HepG2 (cell line): ENCODE data around the gene LRRN4. TPM values are rescaled to one million over a fixed set of nuclear protein-coding genes. Genes with fewer than 3 reads are reported as not detected.

ENCODE experiments used
- ATAC-seq: fragments of 200-7000 bp; cut with Tn5 transposase; 3 replicates; pipeline ENCODE4 v1.9.1; 2020; ENCODE audit warnings: mild to moderate bottlenecking, moderate library complexity
- BruUV-seq: library from RNA; stranded (reverse); fragments of 400-500 nt; replicated peaks from 2 replicates; lab custom pipeline; 2021; lab: Mats Ljungman, UMichigan
- CTCF ChIA-PET: fragments of 300-600 bp; formaldehyde crosslinking; extraction: SDS; loops from one replicate; lab custom pipeline; 2021; ENCODE audit warnings: low total read pairs, inconsistent platforms, low intra/inter-chr PET ratio; lab: Yijun Ruan, JAX
- POLR2A ChIA-PET: fragments of 350-600 bp; sonication (Branson Sonifier 250); formaldehyde crosslinking; loops from one replicate; lab custom pipeline; 2020; ENCODE audit warnings: antibody characterized with exemption, inconsistent platforms; lab: Yijun Ruan, JAX
- DNase-seq: peaks from one replicate; pipeline ENCODE4 v3.0.0-alpha.2; 2015; ENCODE audit warnings: low spot score
- FAIRE-seq: peaks from 3 replicates; lab custom pipeline; 2011; peaks lifted over from hg19 to GRCh38; lab: Jason Lieb, UNC
- H2AFZ ChIP-seq: one replicate; pipeline ENCODE4 v1.6.1; 2011; ENCODE audit warnings: low read length, inconsistent platforms
- H3K27ac ChIP-seq: fragments of 300-600 bp; 3 replicates; pipeline ENCODE4 v1.8.0; 2011; ENCODE audit warnings: mixed run types, mild to moderate bottlenecking, mixed read lengths, low read length, inconsistent platforms; ENCODE audit not compliant: insufficient read depth; ENCODE audit errors: extremely low read length
- H3K27me3 ChIP-seq, 2 experiments: fragments of 200-600 bp in 1 of 2; 2 replicates in 1 of 2; 3 replicates in 1 of 2; pipeline versions ENCODE4 v1.6.0 to v1.8.0; 2011; ENCODE audit warnings: low read length in 2 of 2, mild to moderate bottlenecking in 2 of 2, moderate library complexity in 2 of 2, inconsistent platforms in 1 of 2; ENCODE audit not compliant: insufficient read depth in 2 of 2, control insufficient read depth in 1 of 2
- H3K36me3 ChIP-seq, 2 experiments: fragments of 200-600 bp in 1 of 2; replicated peaks in 1 of 2; 2 replicates in 1 of 2; 3 replicates in 1 of 2; pipeline versions ENCODE4 v1.5.1 to v1.8.0; 2011; ENCODE audit warnings: low read length in 2 of 2, inconsistent platforms in 1 of 2; ENCODE audit not compliant: insufficient read depth in 2 of 2, control insufficient read depth in 1 of 2
- H3K4me1 ChIP-seq: 2 replicates; pipeline ENCODE4 v1.5.1; 2012; ENCODE audit warnings: low read length, inconsistent platforms; ENCODE audit not compliant: insufficient read depth
- H3K4me2 ChIP-seq: 2 replicates; pipeline ENCODE4 v1.6.0; 2011; ENCODE audit warnings: low read depth, low read length, inconsistent platforms
- H3K4me3 ChIP-seq, 3 experiments: fragments of 200-600 bp in 1 of 3; sonication (generic), shearing (Covaris generic) in 1 of 3; replicated peaks in 1 of 3; 2 replicates each; pipeline ENCODE4 v1.5.1; 2011 to 2016; ENCODE audit warnings: low read length in 3 of 3, inconsistent platforms in 2 of 3, low read depth in 2 of 3, mild to moderate bottlenecking in 2 of 3, control low read depth in 1 of 3, mixed read lengths in 1 of 3; ENCODE audit not compliant: insufficient read depth in 1 of 3
- H3K79me2 ChIP-seq: one replicate; pipeline ENCODE4 v1.6.1; 2011; ENCODE audit warnings: low read length, inconsistent platforms; ENCODE audit not compliant: insufficient read depth
- H3K9ac ChIP-seq: 2 replicates; pipeline ENCODE4 v1.6.0; 2011; ENCODE audit warnings: mild to moderate bottlenecking, low read depth, low read length, inconsistent platforms; ENCODE audit not compliant: insufficient read depth
- H3K9me3 ChIP-seq: 2 replicates; pipeline ENCODE4 v1.5.1; 2012; ENCODE audit warnings: mild to moderate bottlenecking, low read length
- H4K20me1 ChIP-seq: 2 replicates; pipeline ENCODE4 v1.6.0; 2011; ENCODE audit warnings: inconsistent platforms, mild to moderate bottlenecking, low read length, moderate library complexity; ENCODE audit not compliant: insufficient read depth
- ARID2 ChIP-seq: sonication (generic); formaldehyde crosslinking; IDR thresholded peaks from 2 replicates; pipeline ENCODE4 v1.8.1; 2022; ENCODE audit warnings: mild to moderate bottlenecking, missing genetic modification reagents, borderline replicate concordance
- PATZ1 ChIP-seq: sonication (generic); formaldehyde crosslinking; IDR thresholded peaks from 2 replicates; pipeline ENCODE4 v1.4.0; 2020; ENCODE audit warnings: missing genetic modification reagents
- ZNF431 ChIP-seq: sonication (generic); formaldehyde crosslinking; IDR thresholded peaks from 2 replicates; pipeline ENCODE4 v1.9.0; 2022; ENCODE audit warnings: missing genetic modification reagents, low read depth, mild to moderate bottlenecking, borderline replicate concordance
- ZNF629 ChIP-seq: sonication (generic); formaldehyde crosslinking; conservative IDR thresholded peaks from 2 replicates; pipeline ENCODE4 v1.5.0; 2020; ENCODE audit warnings: missing genetic modification reagents
- WGBS: methylation state at CpG from one replicate; pipeline ENCODE4 v1.1.6; 2017; ENCODE audit warnings: low lambda C conversion rate; 5-methylcytosine and 5-hydroxymethylcytosine counted together
- in situ Hi-C: cut with HindIII; loops from 2 replicates; pipeline ENCODE4 v1.10.0; 2017; ENCODE audit warnings: low pct_unique_long_range_greater_than_20kb; ENCODE audit not compliant: extremely low pct_ligation_motif_present
- intact Hi-C: fragments of 100-400 bp; cut with micrococcal nuclease; formaldehyde crosslinking; loops from one replicate; pipeline ENCODE4 v1.10.0; 2022; ENCODE audit not compliant: unreplicated experiment
- polyA plus RNA-seq, 8 experiments: library from polyadenylated mRNA; depleted of rRNA in 3 of 8; stranded (reverse) in 7 of 8; unstranded in 1 of 8; fragments of >200 nt; fragmentation: Illumina TruSeq in 4 of 8; extraction: Trizol in 4 of 8; gene quantifications; 2 replicates each; pipeline versions ENCODE4 v1.2.1 to v1.2.3, GENCODE V29; 2011 to 2016; ENCODE audit warnings: low read depth in 4 of 8, missing spikeins in 1 of 8, mixed read lengths in 1 of 8; ENCODE audit not compliant: insufficient read depth in 1 of 8
- total RNA-seq, 5 experiments: library from RNA; depleted of rRNA; stranded (reverse); fragments of >200 nt; fragmentation: Illumina TruSeq; extraction: Trizol; gene quantifications; 2 replicates each; pipeline ENCODE4 v1.2.3, GENCODE V29; 2016; ENCODE audit warnings: low read depth in 1 of 5

The LRRN4 gene
- total and polyA plus RNA-seq, 2 of the 13 experiments (the other 11 are each of a cell fraction or from before 2014, with no cell fraction given) = 0.15 to 0.20 TPM

GRCh38 chr20:6048391-6048790 lies 5.5 kb downstream of the LRRN4 start:
- in situ Hi-C loops = no loop called here
- TF ChIP-seq PATZ1 (no peak), ZNF629 (CRISPR knock-in tag) (peak; percentile 57), ARID2 (no peak)
- TF ChIP-seq, all 625 proteins: peak for 1
- Histone ChIP-seq H3K27me3 (peaks cover 0 to 1% of the 10 kb centered on the region in 2 experiments; a peak in 1 of 5 replicates), H3K4me2 (no peak overlapping the region), H3K36me3 (no peaks in the 10 kb centered on the region), H3K4me1 (peaks cover 17% of the 10 kb centered on the region), H2AFZ (no peak overlapping the region), H3K27ac (no peak overlapping the region), H3K9ac (no peak overlapping the region), H4K20me1 (no peaks in the 10 kb centered on the region), H3K4me3 (no peak overlapping the region), H3K79me2 (no peaks in the 10 kb centered on the region), H3K9me3 (no peaks in the 10 kb centered on the region)
- CTCF ChIA-PET = no interaction called here
- POLR2A ChIA-PET = no interaction called here
- intact Hi-C loops = no loop called here
- FAIRE-seq (no peak), DNase-seq (no peak), ATAC-seq (no peak)
- BruUV-seq = no TSS peak
- 52% methylated on average over 3 of the region's 3 CpGs for WGBS

DNA sequence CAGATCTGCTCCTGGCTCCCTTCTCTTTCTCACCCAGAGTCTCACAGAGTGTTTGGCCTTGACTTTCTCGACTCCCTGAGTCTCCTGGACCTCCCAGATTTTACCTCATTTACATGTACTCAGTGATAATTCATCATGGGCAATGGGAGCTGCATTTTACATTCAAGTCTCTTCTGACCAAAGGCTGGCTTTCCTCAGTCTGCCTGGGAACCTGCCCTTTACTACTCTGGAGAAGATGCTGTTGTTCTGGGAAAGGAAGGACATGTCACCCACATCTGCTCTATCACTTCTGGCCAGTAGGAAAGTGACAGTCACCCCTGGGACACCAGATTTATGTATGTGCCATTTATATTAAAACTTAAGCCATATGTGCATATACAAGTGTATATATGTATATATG lies 7.4 kb downstream of the LRRN4 start:
- ChIA-PET POLR2A (no interaction called here), CTCF (no interaction called here)
- H4K20me1 ChIP-seq = no peaks in the 10 kb centered on the region
- DNase-seq (no peak), FAIRE-seq (no peak), ATAC-seq (no peak)
- 0 out of 5 replicates have a peak, but pooled peaks cover 0 to 1% of the 10 kb centered on the region in 2 experiments for H3K27me3 ChIP-seq
- H3K27ac ChIP-seq = no peak overlapping the region
- H3K79me2 ChIP-seq = no peaks in the 10 kb centered on the region
- in situ Hi-C loops = no loop called here
- H3K9me3 ChIP-seq = no peaks in the 10 kb centered on the region
- TF ChIP-seq ZNF431 (CRISPR knock-in tag) = no peak
- H3K9ac ChIP-seq = no peak overlapping the region
- BruUV-seq = no TSS peak
- 0 out of 2 replicates have a peak, but pooled peaks cover 5% of the 10 kb centered on the region for H3K4me1 ChIP-seq
- H2AFZ ChIP-seq = no peak overlapping the region
- intact Hi-C loops = no loop called here
- 24% methylated on average over 1 of the region's 1 CpG for WGBS
- no peak overlapping the region for H3K4me3 ChIP-seq
- H3K4me2 ChIP-seq = no peak overlapping the region
- peaks cover 5 to 8% of the 10 kb centered on the region in 2 experiments for H3K36me3 ChIP-seq
